SU-DHL-6 (cell line): Measurements from ENCODE around the gene HOXA5.

Experiments
- H2AFZ ChIP-seq: fragments of 200-600 bp; sonication (generic); 2 replicates; pipeline ENCODE4 v1.6.1; 2014; ENCODE audit warnings: low read depth, mild to moderate bottlenecking, moderate library complexity, mixed read lengths, antibody characterized with exemption, low read length; ENCODE audit not compliant: severe bottlenecking
- H3F3A ChIP-seq: fragments of 200-600 bp; shearing (Covaris generic); 2 replicates; pipeline ENCODE4 v1.6.0; 2016; ENCODE audit warnings: antibody characterized with exemption, mild to moderate bottlenecking; ENCODE audit not compliant: insufficient read depth
- H3K27ac ChIP-seq: fragments of 200-600 bp; sonication (generic); 2 replicates; pipeline ENCODE4 v1.5.1; 2016; ENCODE audit warnings: low read depth, mild to moderate bottlenecking, low read length, moderate library complexity, mixed read lengths
- H3K27me3 ChIP-seq: fragments of 200-600 bp; sonication (generic), shearing (Covaris generic); 2 replicates; pipeline ENCODE4 v1.6.0; 2014; ENCODE audit warnings: mild to moderate bottlenecking, low read length
- H3K36me3 ChIP-seq: fragments of 200-600 bp; sonication (generic); 2 replicates; pipeline ENCODE4 v1.6.1; 2014; ENCODE audit warnings: mild to moderate bottlenecking, low read length, mixed read lengths
- H3K4me2 ChIP-seq: fragments of 300-600, 200-600 bp; shearing (Covaris generic), sonication (generic); 2 replicates; pipeline ENCODE4 v1.6.0; 2014; ENCODE audit warnings: low read length, low read depth, mild to moderate bottlenecking; ENCODE audit not compliant: poor library complexity, severe bottlenecking
- H3K4me3 ChIP-seq: fragments of 200-600 bp; sonication (generic); 2 replicates; pipeline ENCODE4 v1.5.1; 2014; ENCODE audit warnings: antibody characterized with exemption, low read length, mild to moderate bottlenecking, mixed read lengths; ENCODE audit not compliant: insufficient read depth, poor library complexity, severe bottlenecking
- H3K79me2 ChIP-seq: fragments of 200-600 bp; sonication (generic); 2 replicates; pipeline ENCODE4 v1.6.1; 2014; ENCODE audit warnings: mild to moderate bottlenecking, low read length, moderate library complexity; ENCODE audit not compliant: insufficient read depth
- H3K9ac ChIP-seq: fragments of 200-600 bp; sonication (generic); 2 replicates; pipeline ENCODE4 v1.7.0; 2014; ENCODE audit warnings: mild to moderate bottlenecking, low read length
- H3K9me2 ChIP-seq: fragments of 200-600 bp; sonication (generic); replicated peaks from 2 replicates; pipeline ENCODE4 v1.6.1; 2014; ENCODE audit warnings: low read length; ENCODE audit not compliant: insufficient read depth
- H3K9me3 ChIP-seq: fragments of 200-600 bp; sonication (generic); 2 replicates; pipeline ENCODE4 v1.6.1; 2014; ENCODE audit warnings: low read length, mixed read lengths; ENCODE audit not compliant: insufficient read depth
- H4K20me1 ChIP-seq: fragments of 200-600 bp; sonication (generic); 2 replicates; pipeline ENCODE4 v1.6.1; 2014; ENCODE audit warnings: low read depth, mild to moderate bottlenecking, antibody characterized with exemption, low read length, moderate library complexity, mixed read lengths
- CTCF ChIP-seq: fragments of 200-600 bp; sonication (generic); IDR thresholded peaks from one replicate; pipeline ENCODE4 v1.5.1; 2017; ENCODE audit warnings: antibody characterized with exemption, mild to moderate bottlenecking, low read length, moderate library complexity; ENCODE audit not compliant: insufficient read depth, poor library complexity, severe bottlenecking
- EZH2phosphoT487 ChIP-seq: fragments of 200-600 bp; sonication (generic), shearing (Covaris generic); conservative IDR thresholded peaks from 2 replicates; pipeline ENCODE4 v1.6.1; 2018; ENCODE audit warnings: mild to moderate bottlenecking, antibody characterized with exemption, low read length, moderate library complexity, mixed read lengths

The HOXA5 gene

GRCh38 chr7:27143023-27143949, at the start of gene HOXA5:
TSS of gene HOXA5 (minus strand) at chr7:27143681. CDS start at chr7:27143607, 74 bp downstream.
- no peaks in the 10 kb centered on the region; the same call in 1 of the 2 replicates for H3K79me2 ChIP-seq
- no peaks in the 10 kb centered on the region for H4K20me1 ChIP-seq
- H3K9ac ChIP-seq, result no peak within 1 kb of the TSS
- no peaks in the 10 kb centered on the region for H3F3A ChIP-seq
- H3K4me2 ChIP-seq, result no peak within 1 kb of the TSS
- H3K9me2 ChIP-seq, result no peaks in the 10 kb centered on the region
- H3K9me3 ChIP-seq, result no peaks in the 10 kb centered on the region
- no peak within 1 kb of the TSS for H2AFZ ChIP-seq
- H3K27me3 ChIP-seq, result no peaks in the 10 kb centered on the region
- H3K36me3 ChIP-seq, result no peaks in the 10 kb centered on the region
- H3K27ac ChIP-seq, result no peak within 1 kb of the TSS
- no peak within 1 kb of the TSS for H3K4me3 ChIP-seq
- TF ChIP-seq CTCF (no peak), EZH2phosphoT487 (no peak)

GRCh38 chr7:27192546-27193334, 49.3 kb upstream of the HOXA5 start:
- H3K36me3 ChIP-seq, result no peaks in the 10 kb centered on the region
- no peaks in the 10 kb centered on the region for H3K79me2 ChIP-seq
- H3K27ac ChIP-seq, result no peak overlapping the region
- no peaks in the 10 kb centered on the region for H3K9me3 ChIP-seq
- no peaks in the 10 kb centered on the region for H3F3A ChIP-seq
- no peak overlapping the region for H3K9ac ChIP-seq
- no peaks in the 10 kb centered on the region for H3K27me3 ChIP-seq
- no peaks in the 10 kb centered on the region for H4K20me1 ChIP-seq
- no peak for TF ChIP-seq CTCF
- TF ChIP-seq EZH2phosphoT487, result no peak
- no peaks in the 10 kb centered on the region for H3K9me2 ChIP-seq
- no peak overlapping the region for H3K4me3 ChIP-seq
- no peak overlapping the region for H2AFZ ChIP-seq
- no peak overlapping the region for H3K4me2 ChIP-seq

- no peak overlapping the region for H3K4me2 ChIP-seq
Measured at GRCh38 chr7:27191833-27192545, 48.5 kb upstream of the HOXA5 start.

More at GRCh38 chr7:27191833-27192545, 48.5 kb upstream of the HOXA5 start:
- H3K79me2 ChIP-seq, result no peaks in the 10 kb centered on the region
- H3F3A ChIP-seq, result no peaks in the 10 kb centered on the region
- H4K20me1 ChIP-seq, result no peaks in the 10 kb centered on the region
- no peaks in the 10 kb centered on the region for H3K27me3 ChIP-seq
- no peak overlapping the region for H2AFZ ChIP-seq
- TF ChIP-seq EZH2phosphoT487 (no peak), CTCF (no peak)
- H3K27ac ChIP-seq, result no peak overlapping the region
- no peaks in the 10 kb centered on the region for H3K36me3 ChIP-seq
- H3K4me3 ChIP-seq, result no peak overlapping the region
- no peaks in the 10 kb centered on the region for H3K9me3 ChIP-seq
- H3K9ac ChIP-seq, result no peak overlapping the region
- H3K9me2 ChIP-seq, result no peaks in the 10 kb centered on the region
